Activated CD8-positive, alpha-beta T cell treated with anti-CD3 and anti-CD28 coated beads for 36 hours (primary cell): ENCODE data around the gene SYCE1. TPM values are rescaled to one million over a fixed set of nuclear protein-coding genes. Genes with fewer than 3 reads are reported as not detected.
"Not testable (repeated sequence)": the region's sequence is repeated elsewhere in the genome, so short reads cannot be mapped to it uniquely, and the experiment has no call there.

ENCODE experiments used
- ATAC-seq: fragments of 200-7000 bp; cut with Tn5 transposase; one replicate; pipeline ENCODE4 v1.10.0; 2021; ENCODE audit warnings: mild to moderate bottlenecking, moderate library complexity
- CTCF ChIA-PET: fragments of 350-600 bp; sonication (Branson Sonifier 250); formaldehyde crosslinking; loops from one replicate; lab custom pipeline; 2021; ENCODE audit warnings: antibody characterized with exemption; lab: Charles Lee
- POLR2A ChIA-PET: fragments of 350-600 bp; sonication (Branson Sonifier 250); formaldehyde crosslinking; loops from one replicate; lab custom pipeline; 2021; ENCODE audit warnings: antibody characterized with exemption; lab: Charles Lee
- DNase-seq: peaks from one replicate; pipeline ENCODE4 v3.0.0-alpha.2; 2020
- H3K27ac Mint-ChIP-seq: one replicate; pipeline ENCODE4 v1.8.0; 2021; ENCODE audit warnings: mild to moderate bottlenecking, mixed read lengths
- H3K27me3 Mint-ChIP-seq: one replicate; pipeline ENCODE4 v1.8.0; 2021; ENCODE audit warnings: mixed read lengths
- H3K36me3 Mint-ChIP-seq: one replicate; pipeline ENCODE4 v1.8.0; 2021; ENCODE audit warnings: low read depth, mixed read lengths
- H3K4me1 Mint-ChIP-seq: one replicate; pipeline ENCODE4 v1.8.0; 2021; ENCODE audit warnings: low read depth, mixed read lengths
- H3K4me3 Mint-ChIP-seq: one replicate; pipeline ENCODE4 v1.8.0; 2021; ENCODE audit warnings: mild to moderate bottlenecking, moderate library complexity, mixed read lengths
- H3K9me3 Mint-ChIP-seq: one replicate; pipeline ENCODE4 v1.8.0; 2021; ENCODE audit warnings: mixed read lengths
- intact Hi-C: fragments of 100-400 bp; cut with micrococcal nuclease; formaldehyde crosslinking; loops from one replicate; pipeline ENCODE4 v1.10.0; 2022
- total RNA-seq, 2 experiments: library from RNA; stranded (reverse); gene quantifications; one replicate each; pipeline ENCODE4 v1.2.3, GENCODE V29; 2021
- TF ChIP-seq, protein P1 (sequence below): fragments of 200-600 bp; IDR thresholded peaks from one replicate; pipeline ENCODE4 v1.8.0; 2022; ENCODE audit warnings: antibody characterized with exemption, mild to moderate bottlenecking

Gene SYCE1
- total RNA-seq, 2 experiments from 2014 or later: not detected

DNA sequence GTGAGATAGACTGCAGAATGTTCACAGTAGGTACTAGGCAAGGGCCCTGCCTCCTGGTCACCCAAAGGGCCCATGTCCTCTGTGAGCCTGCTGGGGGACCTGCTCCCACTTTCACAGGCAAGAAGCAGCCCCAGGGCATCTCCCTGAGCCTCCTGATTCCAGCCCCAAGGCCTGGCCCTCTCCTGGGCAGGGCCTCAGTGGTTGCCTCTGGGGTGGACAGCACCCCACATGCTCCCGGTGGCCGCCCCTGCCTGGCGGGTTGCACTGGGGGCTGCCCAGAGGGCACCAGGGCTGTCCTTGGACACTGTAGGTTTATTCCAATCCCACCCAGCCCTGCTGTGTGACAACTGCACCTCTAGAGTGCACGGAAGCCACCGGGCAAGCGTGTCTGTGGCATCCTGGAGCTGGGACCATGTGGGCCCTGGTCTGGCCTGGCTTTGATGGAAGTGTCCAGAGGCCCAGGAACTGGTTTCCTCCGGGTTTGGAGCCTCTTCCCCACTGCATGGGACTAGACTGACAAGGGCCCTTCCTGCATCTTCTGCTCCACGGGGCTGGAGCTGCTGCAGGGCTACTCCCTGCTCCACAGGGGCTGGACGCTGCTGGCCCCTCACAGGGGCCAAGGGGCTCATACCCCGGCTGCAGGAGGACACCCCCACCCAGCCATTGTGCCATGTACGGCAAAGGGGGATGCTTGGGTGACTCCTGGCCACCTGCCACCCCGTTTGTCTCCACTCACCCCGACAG, 25.0 kb upstream of the SYCE1 start:
- Mint-ChIP-seq H3K4me3 (no peak overlapping the region), H3K27me3 (peaks cover 16% of the 10 kb centered on the region), H3K27ac (no peak overlapping the region), H3K4me1 (no peaks in the 10 kb centered on the region), H3K9me3 (no peaks in the 10 kb centered on the region), H3K36me3 (no peaks in the 10 kb centered on the region)
- ChIA-PET POLR2A (interaction anchor here (1.0 kb wide), 1 partner anchor 196 kb away, joined by 3 read pairs; no protein-coding TSS in a partner anchor), CTCF (interaction anchor here (1.9 kb wide), 1 partner anchor 152 kb away, joined by 4 read pairs; no protein-coding TSS in a partner anchor)
- TF ChIP-seq, protein P1, sequence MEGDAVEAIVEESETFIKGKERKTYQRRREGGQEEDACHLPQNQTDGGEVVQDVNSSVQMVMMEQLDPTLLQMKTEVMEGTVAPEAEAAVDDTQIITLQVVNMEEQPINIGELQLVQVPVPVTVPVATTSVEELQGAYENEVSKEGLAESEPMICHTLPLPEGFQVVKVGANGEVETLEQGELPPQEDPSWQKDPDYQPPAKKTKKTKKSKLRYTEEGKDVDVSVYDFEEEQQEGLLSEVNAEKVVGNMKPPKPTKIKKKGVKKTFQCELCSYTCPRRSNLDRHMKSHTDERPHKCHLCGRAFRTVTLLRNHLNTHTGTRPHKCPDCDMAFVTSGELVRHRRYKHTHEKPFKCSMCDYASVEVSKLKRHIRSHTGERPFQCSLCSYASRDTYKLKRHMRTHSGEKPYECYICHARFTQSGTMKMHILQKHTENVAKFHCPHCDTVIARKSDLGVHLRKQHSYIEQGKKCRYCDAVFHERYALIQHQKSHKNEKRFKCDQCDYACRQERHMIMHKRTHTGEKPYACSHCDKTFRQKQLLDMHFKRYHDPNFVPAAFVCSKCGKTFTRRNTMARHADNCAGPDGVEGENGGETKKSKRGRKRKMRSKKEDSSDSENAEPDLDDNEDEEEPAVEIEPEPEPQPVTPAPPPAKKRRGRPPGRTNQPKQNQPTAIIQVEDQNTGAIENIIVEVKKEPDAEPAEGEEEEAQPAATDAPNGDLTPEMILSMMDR: no peak
- intact Hi-C loops: no loop called here
- DNase-seq (no peak), ATAC-seq (no peak)

DNA sequence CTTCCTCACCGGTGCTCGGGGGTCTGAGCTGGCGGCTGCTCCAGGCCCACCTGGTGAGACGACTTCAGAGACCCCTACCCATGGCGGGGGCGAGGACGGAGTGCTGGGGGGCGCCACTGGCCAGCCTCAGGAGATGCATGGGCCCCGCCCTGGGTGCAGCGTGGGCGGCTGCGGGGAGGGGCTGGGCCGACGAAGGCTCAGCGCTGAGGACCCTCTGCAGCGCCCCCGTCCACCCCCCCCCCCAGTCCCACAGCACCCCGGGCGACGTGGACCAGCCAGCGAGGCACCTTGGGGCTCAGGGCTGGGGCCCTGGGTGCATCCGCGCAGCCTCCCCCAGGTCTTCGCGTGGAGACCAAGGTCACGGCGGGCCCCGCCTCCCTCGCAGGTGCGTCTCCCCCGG, 11.7 kb upstream of the SYCE1 start:
- H3K27me3 Mint-ChIP-seq, H3K27ac Mint-ChIP-seq, POLR2A ChIA-PET, H3K4me3 Mint-ChIP-seq, CTCF ChIA-PET, H3K36me3 Mint-ChIP-seq, ATAC-seq, DNase-seq, intact Hi-C loops, H3K4me1 Mint-ChIP-seq: not testable (repeated sequence)
- peaks cover 13% of the 10 kb centered on the region for H3K9me3 Mint-ChIP-seq

DNA sequence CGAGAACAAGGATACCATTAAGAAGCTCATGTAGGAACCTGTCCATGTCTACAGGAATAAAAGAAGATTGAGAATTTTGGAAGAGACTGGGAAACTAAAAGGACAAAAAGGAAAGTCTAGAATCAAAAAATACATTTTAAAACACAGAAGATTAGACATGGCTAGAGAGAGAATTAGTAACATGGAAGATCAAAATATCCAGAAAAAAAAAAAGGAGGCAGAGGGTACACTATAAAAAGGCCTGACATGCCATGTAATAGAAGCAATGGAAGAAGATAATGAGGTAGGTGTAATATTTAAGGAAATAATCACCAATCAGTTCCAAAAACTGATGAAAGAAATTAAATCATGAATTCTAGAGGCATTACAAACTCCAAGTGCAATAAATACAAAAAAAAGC, 8.1 kb upstream of the SYCE1 start:
- not testable (repeated sequence) for H3K4me1 Mint-ChIP-seq, DNase-seq, ATAC-seq, H3K36me3 Mint-ChIP-seq, H3K27ac Mint-ChIP-seq, H3K9me3 Mint-ChIP-seq, H3K27me3 Mint-ChIP-seq, H3K4me3 Mint-ChIP-seq
- ChIA-PET CTCF (interaction anchor here (0.8 to 0.9 kb wide), 2 partner anchors 36 to 135 kb away, joined by 3 read pairs; no protein-coding TSS in a partner anchor), POLR2A (interaction anchor here (0.8 kb wide), 1 partner anchor 359 kb away, joined by 3 read pairs; no protein-coding TSS in a partner anchor)
- intact Hi-C loops: loop anchor here (5.0 kb wide), 1 partner anchor 136 kb away; no protein-coding TSS in a partner anchor

DNA sequence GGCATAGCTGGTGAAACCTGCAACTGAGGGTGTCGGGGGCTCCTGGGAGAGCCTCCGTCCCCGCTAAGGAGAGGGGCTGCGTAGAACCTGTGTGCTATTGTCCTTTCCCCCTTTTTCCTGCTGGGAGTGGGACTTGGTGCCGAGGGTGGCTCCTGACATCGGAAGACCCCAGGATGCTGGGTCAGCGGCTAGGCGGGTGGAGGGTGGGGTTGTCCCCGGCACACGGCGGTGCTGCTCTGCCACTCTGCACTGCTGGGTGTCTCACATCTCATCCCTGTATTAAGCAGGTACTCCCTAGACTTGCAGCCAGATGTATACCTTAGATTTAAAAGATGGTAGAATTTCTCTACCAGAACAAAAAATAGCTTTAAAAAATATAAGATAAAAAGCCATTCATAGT, 6.7 kb upstream of the SYCE1 start:
- H3K4me3 Mint-ChIP-seq, H3K36me3 Mint-ChIP-seq, POLR2A ChIA-PET, H3K9me3 Mint-ChIP-seq, H3K27ac Mint-ChIP-seq, H3K4me1 Mint-ChIP-seq, ATAC-seq, H3K27me3 Mint-ChIP-seq, DNase-seq: not testable (repeated sequence)
- CTCF ChIA-PET: interaction anchor here (0.6 kb wide), 1 partner anchor 186 kb away, joined by 3 read pairs; no protein-coding TSS in a partner anchor
- intact Hi-C loops: loop anchor here (5.0 kb wide), 1 partner anchor 135 kb away; no protein-coding TSS in a partner anchor

DNA sequence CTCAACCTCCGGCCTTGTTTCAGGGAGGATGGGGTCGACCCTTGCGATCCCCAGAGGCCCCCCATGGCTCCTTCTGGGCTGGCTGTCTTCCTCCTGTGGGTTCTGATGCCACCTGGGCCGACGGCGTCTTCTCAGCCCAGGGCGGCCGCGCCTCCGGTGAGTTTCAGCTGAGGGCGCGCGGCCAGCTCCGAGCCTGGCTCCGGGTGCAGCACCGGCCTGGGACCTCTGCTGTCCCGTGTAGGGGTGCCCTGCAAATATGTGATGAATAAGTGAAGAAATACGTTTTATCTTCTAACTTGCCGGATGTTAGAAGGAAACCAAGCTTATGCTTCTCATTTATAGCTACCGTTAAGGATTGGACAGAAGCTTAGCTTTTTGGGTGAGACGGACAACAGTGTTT, 4.4 kb upstream of the SYCE1 start:
- CTCF ChIA-PET, H3K4me3 Mint-ChIP-seq, DNase-seq, H3K4me1 Mint-ChIP-seq, H3K27ac Mint-ChIP-seq, H3K9me3 Mint-ChIP-seq, H3K36me3 Mint-ChIP-seq, ATAC-seq, H3K27me3 Mint-ChIP-seq, POLR2A ChIA-PET: not testable (repeated sequence)
- intact Hi-C loops: loop anchor here (5.0 kb wide), 1 partner anchor 132 kb away; no protein-coding TSS in a partner anchor

DNA sequence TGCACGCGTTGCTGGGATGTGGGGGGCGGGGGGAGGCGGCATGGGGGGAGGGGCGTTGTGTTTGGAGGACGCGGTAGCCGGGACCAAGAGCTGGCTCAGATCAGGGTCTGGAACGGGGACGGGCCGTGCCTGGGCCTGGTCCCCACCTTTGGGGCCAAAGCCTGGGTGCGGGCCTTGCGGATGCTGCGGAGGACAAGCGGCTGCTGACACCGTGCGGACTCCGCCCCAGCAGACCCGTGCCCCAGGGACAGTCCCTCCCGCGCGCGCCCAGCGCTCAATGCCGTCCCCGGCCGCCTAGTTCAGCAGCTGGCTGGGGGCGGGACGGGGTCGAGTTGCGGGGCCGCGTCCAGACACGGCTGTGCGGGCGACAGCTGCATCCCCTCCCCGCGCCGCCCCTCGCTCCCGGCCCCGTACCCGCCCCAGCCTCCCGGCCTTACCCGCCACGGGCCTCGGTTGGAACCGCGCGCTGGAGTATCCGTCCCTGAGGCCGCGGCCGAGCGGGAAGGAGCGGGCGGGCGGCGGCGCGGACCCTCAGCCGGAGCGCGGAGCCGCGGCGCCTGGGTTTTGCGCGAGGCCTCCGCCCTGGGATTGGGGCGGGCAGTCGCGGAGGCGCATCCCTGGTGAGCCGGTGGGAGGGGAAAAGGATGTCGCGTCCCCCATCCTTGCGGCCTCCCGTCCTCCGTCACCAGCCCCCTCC, 3.6 kb upstream of the SYCE1 start:
- H3K4me3 Mint-ChIP-seq, H3K27me3 Mint-ChIP-seq, DNase-seq, intact Hi-C loops, POLR2A ChIA-PET, H3K4me1 Mint-ChIP-seq, CTCF ChIA-PET, H3K9me3 Mint-ChIP-seq, H3K36me3 Mint-ChIP-seq, H3K27ac Mint-ChIP-seq: not testable (repeated sequence)
- ATAC-seq: peak; percentile 37

DNA sequence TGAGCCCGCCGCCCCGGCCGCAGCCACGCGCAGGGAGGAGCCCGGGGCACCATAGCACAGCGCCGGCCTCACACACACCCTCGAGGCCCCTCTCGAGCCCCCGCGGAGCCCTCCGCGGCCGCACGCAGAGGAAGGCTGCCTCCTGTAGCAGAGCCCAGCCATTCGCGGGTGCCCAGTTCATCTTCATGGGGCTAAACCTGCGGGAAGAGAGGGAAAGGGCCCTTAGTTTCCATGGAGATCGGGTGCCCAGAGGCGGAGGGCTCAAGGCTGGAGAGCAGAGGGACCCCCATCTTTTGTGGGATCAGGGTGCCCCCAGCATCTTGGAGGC, 2.9 kb upstream of the SYCE1 start:
- DNase-seq (no peak), ATAC-seq (no peak)
- CTCF ChIA-PET: no interaction called here
- H3K9me3 Mint-ChIP-seq: peaks cover 3% of the 10 kb centered on the region
- TF ChIP-seq, protein P1: no peak
- no peak overlapping the region for H3K4me3 Mint-ChIP-seq
- H3K27ac Mint-ChIP-seq: no peak overlapping the region
- intact Hi-C loops: no loop called here
- POLR2A ChIA-PET: no interaction called here
- H3K4me1 Mint-ChIP-seq: no peaks in the 10 kb centered on the region
- peaks cover under 1% of the 10 kb centered on the region for H3K36me3 Mint-ChIP-seq
- H3K27me3 Mint-ChIP-seq: peaks cover 8% of the 10 kb centered on the region
